Testis (tissue), 2 donors: Measurements from ENCODE around the gene PTPA.

Experiments used
- POLR2A ChIP-seq: fragments of 450-650 bp; IDR thresholded peaks from one replicate; pipeline ENCODE4 v1.6.1; 2017; ENCODE audit warnings: antibody characterized with exemption, mild to moderate bottlenecking, moderate library complexity
- TF ChIP-seq, protein P1 (sequence below), 3 experiments: fragments of 450-650 bp in 2 of 3; fragments of 200-600 bp in 1 of 3; sonication (generic) in 1 of 3; IDR thresholded peaks; one replicate each; pipeline ENCODE4 v1.5.1; 2016 to 2019; ENCODE audit warnings: antibody characterized with exemption in 3 of 3, mild to moderate bottlenecking in 2 of 3, moderate library complexity in 1 of 3

DNA sequence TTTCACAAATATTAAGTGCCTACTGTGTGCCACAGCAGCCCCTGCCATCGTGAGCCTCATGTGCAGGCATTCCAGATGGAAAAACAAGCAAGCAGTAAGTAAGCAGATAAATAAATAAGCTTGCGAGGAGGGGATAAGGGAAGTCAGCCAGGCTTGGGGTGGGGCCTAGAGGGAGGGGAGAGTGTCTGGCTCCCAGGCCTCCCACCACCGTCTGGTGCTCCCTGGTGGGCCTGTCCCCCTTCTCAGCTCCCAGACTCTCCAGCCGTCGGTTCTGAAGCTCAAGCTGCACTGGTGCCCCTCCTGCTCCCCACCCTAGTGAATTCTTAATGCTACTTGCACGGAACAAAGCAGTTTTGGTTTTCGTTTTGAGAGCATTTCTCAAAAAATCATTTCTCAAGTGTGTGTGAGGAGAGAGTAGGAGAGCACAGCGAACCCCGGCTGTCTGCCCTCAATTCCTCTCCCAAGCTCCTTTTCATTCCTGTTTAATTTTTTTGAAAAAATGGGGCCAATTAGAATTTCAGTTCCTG is 73.4 kb downstream of the PTPA start:
- no peak for TF ChIP-seq POLR2A
- TF ChIP-seq, protein P1, sequence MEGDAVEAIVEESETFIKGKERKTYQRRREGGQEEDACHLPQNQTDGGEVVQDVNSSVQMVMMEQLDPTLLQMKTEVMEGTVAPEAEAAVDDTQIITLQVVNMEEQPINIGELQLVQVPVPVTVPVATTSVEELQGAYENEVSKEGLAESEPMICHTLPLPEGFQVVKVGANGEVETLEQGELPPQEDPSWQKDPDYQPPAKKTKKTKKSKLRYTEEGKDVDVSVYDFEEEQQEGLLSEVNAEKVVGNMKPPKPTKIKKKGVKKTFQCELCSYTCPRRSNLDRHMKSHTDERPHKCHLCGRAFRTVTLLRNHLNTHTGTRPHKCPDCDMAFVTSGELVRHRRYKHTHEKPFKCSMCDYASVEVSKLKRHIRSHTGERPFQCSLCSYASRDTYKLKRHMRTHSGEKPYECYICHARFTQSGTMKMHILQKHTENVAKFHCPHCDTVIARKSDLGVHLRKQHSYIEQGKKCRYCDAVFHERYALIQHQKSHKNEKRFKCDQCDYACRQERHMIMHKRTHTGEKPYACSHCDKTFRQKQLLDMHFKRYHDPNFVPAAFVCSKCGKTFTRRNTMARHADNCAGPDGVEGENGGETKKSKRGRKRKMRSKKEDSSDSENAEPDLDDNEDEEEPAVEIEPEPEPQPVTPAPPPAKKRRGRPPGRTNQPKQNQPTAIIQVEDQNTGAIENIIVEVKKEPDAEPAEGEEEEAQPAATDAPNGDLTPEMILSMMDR (IDR thresholded peaks at IDR 0.05) = no peak
